Stimulated activated CD4-positive, alpha-beta T cell treated with anti-CD3 and anti-CD28 coated beads, Interleukin-15, amount 100 ng/mL, for 48 hours (primary cell): ENCODE measurements around the gene ARVCF.
A peak's percentile ranks its signal among the peaks of the same experiment; 100 is the strongest.

ENCODE experiments used
- DNase-seq, 2 donors: peaks; one replicate each; pipeline ENCODE4 v3.0.0-alpha.2; 2020; ENCODE audit warnings: low read depth in 2 of 2

ARVCF gene

DNA sequence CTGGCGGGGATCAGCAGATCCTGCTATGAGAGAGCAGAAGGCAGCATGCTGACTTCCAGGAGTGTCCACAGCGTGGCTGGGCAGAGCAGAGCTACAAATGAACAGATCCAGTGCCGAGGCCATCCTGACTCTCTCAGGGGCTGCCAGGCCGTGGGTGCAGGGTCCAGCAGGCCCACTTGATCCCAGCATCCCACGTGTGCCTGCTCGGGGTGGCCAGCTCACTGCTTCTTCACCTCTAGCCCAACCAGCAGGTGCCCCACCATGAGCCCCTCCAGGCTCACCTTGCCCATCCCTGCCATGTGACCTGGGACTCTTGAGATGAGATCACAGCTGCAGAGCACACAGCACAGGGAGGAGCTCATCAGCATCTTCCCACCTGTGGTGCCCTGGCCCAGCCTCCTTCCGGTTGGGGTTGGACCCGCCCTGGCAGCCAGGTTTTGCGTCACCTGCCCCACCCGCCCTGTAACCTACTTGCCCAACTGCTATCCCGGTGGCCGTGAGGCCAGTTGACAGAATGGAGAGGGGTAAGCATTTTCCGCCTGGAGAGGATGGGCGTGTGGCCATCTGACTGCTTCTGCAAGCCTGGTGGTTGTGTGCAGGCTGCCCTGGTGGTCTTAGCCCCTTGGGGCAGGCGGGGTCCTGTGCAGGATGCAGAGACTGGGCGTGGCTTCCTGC lies 15.2 kb upstream of the ARVCF start:
- no peak for DNase-seq

DNA sequence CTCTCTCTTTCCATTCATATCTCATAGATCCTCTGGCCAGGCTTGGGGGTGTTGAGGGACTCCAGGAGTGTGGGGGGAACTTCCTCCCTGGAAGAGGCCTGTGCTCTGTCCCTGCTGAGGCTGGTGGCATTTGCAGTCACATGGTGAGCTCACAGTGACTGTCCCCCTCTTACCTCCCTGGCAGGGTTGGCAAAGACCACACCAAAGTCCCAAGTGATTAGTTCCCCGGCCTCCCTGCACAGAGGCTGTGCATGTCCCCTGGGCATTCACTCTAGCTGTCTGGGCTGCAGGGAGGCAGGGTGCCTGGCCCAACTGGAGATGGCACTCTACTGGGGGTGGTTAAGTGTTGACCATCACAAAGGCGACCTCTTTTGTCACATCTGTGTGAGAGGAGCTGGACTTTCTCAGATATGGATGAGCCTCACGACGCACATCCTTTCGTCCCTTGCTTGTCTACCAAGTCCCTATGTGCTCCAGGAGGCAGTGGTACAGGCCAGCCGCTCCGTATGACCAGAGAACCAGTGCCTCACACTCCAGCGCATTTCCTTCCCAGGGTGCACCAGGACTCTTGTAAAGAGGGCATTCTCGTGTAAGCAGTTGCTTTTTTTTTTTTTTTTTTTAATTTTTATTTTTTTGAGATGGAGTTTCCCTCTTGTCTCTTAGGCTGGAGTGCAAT lies 13.1 kb upstream of the ARVCF start:
- no peak for DNase-seq

DNA sequence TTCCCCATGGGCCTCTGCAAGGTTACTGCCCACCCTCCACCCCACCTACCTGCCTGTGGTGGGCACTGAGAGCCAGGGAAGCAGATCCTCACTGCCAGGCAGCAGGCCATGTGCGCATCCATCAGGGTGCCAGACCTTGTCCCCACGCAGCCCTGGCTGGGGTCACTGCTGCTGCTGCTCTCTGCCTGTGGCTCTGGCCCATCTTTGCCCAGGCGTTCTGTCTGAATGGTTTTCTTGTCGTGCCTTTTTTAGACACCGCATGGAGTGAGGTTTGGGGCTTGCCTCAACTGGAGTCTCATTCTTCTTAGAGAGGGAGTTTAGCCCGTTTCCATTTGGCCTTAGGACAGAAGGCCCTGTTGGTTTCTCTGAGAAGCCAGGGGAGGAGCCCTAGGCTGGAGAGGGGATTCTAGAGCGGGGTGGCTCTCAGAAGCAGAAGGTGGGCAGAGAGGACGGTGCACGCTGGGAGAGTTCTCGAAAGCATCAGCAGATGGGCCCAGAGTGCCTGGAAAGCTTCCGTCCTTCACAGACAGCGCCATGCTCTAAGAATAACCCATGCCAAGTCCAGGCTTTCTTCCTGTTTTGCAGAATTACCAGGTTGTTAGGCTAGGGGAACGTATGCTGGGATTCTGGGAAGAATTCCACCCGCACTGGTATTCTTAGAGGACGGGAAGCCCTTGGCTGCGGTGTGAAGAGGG lies 12.4 kb upstream of the ARVCF start:
- no peak for DNase-seq

DNA sequence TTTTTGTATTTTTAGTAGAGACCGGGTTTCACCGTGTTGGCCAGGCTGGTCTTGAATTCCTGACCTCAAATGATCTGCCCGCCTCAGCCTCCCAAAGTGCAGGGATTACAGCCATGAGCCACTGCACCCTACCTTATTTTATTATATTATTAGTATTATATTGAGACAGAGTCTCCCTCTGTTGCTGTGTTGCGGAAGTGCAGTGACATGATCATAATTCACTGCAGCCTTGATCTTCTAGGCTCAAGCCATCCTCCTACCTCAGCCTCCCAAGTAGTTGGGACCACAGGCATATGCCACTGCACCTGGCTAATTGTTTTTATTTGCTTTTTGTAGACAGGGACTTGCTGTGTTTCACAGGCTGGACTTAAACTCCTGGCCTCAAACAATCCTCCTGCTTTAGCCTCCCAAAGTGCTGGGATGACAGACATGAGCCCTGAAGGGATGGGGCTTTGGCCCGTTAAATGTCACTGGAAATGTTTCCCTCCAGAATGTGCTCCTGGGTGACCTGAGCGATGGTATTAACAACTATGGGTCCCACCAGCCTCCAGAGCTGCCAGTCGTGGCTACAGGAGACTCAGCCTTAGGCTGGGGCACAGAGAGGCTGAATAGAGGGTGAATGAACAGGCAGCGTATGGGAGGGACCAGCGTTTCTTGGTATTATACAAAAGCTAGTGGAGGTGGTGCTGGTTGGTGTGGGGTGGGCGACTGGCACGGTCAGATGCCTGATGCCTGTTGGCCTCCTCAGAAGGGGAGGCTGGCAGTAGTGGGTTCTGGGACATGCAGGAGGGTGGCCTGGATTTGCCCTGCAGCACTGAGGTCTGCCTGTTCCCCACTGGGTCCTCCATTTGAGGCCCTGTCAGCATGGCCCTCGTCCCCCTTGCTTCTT lies 11.6 kb upstream of the ARVCF start:
- no peak for DNase-seq

DNA sequence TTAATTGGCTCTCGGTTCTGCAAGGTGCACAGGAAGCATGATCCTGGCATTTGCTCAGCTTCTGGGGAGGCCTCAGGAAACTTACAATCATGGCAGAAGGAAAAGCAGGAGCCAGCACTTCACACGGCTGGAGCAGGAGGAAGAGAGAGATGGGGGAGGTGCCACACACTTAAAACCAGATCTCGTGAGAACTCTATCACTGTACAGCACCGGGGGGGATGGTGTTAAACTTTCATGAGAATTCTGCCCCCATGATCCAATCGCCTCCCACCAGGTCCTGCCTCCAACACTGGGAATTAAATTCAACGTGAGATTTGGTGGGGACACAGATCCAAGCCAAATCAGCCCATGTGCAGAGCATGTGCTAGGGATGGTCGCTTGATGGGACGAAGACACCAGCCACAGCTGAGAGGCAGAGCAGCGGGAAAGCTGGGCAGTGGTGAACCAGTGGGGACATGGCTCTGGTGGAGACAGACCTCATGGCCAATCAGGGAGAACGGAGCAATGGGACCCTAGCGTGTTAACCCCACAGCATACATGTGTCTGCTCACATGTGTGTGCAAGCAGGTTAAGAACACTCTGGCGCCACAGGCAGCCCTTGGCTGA lies 10.5 kb upstream of the ARVCF start:
- no peak for DNase-seq

DNA sequence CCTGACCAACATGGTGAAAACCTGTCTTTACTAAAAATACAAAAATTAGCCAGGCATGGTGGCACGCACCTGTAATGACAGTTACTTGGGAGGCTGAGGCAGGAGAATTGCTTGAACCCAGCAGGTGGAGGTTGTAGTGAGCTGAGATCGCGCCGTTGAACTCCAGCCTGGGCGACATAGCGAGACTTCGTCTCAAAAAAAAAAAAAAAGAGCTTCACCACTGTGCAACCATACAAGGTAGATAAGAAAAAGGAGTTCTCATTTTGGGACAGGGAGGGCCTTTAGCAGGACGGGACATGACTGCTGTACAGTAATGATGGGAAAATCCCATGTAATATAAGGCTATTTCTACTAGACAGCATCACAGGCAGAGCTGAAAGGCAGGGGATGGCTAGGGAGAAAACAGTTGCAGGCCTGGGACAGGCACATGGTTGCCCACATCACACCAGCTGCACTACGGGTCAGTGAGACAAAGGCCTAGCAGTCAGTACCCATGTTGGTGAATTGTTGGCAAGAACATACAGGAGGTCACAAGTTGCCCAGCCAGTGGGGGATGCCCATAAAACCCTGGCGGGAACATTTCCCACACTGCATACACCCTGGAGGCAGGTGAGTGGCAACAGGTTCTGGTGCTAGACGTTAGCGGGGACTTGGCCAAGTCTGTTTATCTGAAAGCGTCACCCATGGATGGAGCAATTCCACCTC lies 9.7 kb upstream of the ARVCF start:
- DNase-seq: no peak

DNA sequence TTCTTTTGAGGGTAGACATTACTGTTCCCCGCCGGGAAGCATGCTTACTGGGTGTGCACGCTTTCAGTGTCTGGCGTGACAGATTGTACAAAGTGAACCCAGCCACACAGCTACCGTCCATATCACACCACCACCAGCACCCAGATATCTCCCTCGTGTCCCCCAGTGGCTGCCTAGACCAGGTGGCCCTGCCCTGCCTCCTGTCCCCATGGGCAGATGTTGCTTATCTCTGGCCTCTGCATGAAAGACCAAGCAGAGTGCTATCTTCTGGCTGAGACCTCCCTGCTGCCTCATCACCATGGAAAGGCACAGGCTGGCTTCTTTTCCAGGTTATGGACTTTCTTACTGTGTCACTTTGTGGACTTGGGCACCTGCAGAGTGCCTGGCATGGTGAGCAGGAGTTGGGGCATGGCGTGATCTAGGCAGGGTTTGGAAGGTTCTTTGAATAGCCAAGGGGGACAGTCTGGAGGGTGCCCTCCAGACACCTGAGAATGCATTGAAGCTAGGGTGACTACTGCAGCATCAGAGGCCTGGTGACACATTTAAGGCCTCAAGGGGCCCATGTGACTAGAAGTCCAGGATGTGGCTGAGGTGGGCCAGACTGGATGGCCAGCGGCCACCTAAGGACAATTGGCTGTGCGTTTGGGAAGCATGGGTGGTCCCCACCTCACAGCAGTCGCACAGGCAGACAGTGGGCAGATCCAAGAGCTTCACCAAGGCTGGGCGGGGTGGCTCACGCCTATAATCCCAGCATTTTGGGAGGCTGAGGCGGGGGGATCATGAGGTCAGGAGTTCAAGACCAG lies 9.0 kb upstream of the ARVCF start:
- no peak for DNase-seq

DNA sequence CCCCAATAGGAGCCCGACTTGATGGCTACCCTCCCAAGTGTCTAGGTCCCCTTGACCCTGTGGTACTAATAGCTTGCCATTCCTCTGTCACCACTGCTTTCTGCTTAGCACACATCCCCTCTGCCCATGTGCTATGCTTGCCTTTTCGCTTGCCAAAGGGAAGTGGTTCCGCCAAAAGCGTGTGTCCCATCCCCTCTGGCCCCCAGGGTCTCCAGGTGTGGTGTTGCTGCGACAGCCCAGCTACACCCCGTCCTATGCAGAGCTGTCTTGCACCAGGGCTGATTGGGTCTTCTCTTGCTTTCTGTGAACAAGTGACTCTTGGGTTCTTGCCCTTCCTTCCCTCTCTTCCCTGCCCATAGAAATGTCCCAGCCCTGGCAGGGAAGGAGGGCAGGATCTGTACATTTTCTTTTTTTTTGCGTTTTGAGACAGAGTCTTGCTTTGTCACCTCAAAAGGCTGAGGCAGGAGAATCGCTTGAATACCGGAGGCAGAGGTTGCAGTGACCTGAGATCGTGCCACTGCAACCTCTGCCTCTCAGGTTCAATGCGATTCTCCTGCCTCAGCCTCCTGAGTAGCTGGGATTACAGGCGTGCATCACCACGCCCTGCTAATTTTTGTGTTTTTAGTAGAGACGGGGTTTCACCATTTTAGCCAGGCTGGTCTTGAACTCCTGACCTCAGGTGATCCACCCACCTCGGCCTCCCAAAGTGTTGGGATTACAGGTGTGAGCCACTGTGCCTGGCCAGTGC lies 8.2 kb upstream of the ARVCF start:
- no peak for DNase-seq

DNA sequence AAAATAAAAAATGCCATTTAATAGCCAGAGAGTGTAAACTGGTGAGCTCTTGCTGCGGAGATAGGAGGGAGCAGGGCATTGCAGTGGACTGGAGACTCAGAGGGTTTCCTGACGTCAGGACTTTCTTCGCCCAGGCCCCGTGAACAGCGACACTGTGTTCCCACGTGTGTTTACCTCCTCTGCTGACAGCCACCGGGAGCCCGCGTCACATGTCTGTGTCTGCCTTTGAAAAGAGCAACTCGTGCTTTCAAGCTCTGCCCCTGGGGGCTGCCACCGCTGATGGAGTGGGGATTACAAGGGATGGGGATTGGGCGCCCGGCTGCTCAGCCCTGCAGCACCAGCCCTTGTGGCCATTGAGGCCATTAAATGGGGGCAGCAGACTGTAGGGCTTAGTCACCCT lies 7.6 kb upstream of the ARVCF start:
- no peak for DNase-seq

DNA sequence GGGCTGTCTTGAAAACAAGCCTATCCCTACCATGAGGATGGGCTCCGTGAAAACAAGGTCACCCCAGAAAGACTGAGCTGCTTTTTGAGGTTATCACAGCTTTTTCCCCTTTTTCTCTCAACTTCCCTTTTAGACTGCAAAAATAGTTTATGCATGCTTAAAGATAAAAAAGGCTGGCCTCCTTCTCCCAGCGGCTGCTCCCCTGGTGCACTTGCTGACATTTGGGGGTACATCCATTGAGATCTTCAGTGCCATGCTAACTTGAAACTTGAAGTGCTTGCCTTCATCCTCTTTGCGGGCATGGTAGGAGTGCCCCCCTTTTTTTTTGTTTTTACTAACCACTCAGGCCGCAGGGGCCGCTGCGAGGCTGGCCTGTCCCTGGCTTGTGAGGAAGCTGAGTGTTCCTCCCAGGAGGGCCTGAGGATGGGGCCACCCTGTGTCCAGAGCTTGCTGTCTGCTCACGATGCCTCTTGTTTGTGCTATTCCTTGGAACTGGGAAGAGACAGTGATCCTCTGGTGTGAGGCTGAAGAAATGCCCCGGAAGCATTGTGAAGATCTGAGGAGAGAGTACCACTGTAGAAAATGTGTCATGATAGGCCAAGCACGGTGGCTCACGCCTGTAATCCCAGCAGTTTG lies 6.5 kb upstream of the ARVCF start:
- DNase-seq: no peak

DNA sequence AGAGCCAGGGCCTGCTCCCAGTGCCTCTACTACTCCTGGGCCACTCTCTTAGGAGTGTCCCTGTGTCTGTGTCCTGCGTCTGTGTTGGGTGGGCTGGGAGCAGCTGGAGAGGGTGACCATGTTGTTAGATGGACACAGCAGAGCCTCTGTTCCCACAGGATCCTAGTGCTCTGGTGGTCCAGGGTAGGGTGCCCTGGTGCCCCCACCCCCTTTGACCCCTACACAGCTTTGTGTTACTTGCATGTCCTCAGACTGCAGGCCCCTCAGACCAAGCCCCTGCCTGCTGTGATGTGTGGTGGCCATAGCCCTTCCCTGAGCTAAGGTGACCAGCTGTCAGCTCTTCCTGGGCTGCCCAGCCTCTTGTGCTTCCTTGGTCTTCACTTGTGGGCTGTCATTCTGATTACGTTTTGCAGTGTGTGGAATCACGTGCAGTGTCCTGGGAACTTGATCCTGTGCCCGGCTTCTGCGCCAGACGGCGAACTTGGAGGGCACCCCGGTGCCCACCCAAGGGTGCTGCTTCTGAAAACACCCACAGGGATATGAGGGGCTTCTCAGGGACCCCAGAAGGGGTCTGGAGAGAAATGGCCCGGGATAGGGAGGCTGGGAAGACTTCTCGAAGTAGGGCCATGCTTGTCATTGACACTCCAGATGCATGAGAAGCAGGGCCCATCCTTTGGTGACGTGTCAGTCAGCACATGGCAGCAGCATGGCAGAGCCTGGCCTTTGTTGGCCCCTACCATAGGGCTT lies 5.8 kb upstream of the ARVCF start:
- no peak for DNase-seq

DNA sequence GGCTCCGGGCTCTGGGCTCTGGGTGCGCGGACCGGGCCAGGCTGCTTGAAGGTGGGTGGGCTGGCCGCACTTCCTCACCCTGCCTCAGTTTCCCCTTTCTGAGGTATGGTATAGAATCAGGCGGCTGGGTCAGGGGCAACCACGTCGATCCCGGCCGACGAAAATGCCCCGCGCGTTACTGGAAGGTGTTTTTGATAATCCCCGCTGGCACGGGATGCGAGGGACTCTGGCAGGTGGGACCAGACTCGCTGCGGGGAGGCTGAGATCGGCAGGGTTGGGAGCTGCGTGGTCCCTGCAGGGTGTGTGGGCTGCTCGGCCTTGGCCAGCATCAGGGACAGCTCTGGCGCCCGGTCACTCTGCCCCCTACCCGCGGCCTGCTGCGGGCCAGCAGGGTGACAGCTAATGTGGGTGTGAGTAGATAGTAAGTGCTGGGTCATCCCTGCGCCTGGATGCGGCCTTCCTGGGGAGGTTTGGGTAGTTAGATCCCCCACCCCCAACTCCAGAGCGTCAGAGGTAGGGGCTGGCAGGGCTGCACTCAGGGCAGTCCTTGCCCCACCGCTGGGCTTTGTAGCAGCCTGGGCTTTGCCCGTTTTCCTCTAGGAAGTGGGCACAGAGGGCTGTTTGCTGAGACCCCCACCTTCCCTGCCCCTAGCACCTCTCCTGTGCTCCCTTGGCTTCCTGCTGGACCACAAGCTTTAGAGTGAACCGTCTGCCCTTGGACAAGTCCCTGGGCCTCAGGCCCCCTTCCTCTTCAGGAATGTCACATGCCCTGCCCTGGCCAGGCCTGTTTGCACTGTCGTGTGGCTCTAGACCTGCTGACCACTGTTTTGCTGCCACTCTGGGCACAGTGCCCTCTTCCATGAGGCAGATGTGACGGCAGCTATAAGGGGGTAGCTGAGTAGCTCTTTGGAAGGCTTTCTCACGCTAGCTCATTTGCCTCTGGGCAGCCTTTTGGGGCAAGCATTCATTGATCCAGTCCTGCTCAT lies 4.9 kb upstream of the ARVCF start:
- DNase-seq: no peak

DNA sequence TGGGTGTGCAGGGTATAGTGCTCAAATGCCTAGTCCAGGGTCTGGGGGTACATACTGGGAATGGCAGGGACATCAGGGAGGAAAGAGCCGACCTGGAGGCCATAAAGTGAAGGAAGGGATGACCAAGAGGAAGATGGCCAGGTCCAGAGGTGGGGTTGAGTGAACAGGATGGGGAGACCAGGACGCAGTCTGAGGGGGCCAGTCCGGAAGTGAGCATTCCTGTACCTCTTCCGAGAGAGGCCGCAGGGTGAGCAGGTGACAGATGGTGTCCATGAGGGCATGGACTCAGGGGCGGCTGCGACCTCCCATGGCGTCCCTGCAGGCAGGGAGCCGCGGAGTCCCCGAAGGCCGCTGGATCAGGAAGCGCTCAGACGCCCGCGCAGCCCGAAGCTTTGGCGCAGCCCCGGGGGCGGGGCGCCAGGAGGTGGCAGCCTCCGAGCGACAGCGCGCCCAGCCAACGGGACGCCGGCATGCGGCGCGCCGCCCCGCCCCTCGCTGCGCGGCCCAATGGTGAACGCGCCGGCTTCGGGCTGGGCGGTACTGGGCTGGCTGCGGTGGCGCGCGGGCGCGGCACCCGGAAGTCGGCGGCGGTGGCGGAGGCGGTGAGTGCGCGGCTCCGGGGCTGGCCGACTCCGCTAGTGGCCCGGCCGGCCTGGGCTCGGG lies 4.0 kb upstream of the ARVCF start, which contains the start of gene TANGO2:
Gene TANGO2, plus strand, starts transcription at position 578 of the 663 bp plus-strand sequence. CDS start 15,689 bp downstream, outside the sequence.
- peak; percentile 79 to 91 for DNase-seq

DNA sequence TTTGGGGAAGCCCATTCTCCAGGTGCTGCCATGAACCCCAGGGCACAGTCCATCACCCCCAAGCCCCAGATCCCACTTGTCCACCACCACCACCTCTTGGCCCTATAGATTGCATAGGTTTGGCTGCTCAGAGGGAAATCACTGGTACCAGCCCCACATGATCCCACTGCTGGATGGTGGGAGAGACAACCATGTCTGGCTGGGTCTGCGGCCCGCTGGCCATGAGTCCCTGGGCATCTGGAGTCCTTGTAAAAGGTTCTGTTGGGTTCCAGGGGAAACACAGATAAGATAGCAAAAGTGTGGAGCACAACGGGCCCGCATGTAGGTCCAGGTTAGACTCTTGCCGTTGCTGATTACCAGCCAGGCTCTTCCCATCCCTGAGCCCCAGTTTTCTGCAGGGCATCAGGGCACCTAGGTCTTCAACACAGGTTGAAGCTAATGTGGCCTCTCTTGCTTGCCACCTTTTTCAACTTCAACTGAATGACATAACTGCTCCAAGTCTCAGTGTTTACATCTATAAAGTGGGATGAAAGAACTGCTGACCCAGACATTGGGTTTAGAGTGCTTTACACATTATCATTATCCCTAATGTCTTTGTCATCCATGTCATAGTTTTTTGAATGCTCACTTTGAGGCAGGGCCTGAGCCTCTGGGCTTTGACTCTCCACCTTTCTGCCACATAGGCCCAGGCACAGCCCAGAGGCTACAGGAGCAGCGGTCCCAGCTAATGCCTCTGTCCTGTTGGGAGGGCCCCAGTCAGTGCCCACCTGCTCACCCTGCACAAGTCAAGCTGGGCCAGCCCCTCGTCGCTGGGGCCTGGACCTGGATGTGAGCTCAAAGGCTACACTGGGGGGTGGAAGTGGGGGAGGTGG lies 3.3 kb upstream of the ARVCF start:
- no peak for DNase-seq

DNA sequence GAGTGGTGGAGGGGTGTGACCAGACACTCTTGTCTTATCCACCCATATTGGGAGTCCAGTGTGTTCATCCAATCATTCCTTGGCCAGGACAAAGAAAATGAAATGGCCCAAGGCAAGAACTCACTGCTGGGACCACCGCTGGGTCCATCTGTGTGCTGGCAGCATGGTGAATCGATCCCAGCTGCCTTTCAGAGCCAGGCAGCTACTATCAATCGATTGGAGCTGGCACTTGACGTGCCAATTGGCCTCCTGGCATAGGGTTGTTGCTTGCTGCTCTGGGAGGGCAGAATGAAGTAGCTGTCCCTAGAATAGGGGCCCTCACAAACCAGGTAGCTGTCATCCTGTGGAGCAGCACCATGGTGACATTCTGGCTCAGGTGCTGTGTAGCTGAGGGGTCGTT lies 1.4 kb upstream of the ARVCF start:
- no peak for DNase-seq

DNA sequence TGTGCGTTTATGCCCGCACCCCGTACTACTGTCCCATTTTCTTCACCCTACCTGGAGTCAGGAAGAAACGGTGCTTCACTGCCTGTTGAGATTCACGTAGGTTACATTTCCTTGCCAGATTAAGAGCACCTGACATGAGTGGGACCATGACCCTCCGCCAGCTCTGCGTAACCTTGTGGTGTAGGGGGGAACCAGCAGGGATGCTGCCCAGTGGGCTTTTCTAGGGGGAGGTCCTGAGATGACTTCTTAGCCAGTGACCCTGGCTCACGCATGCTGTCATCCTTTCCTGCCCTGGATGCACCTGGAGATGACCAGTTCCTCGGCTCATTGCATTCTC lies 967 bp upstream of the ARVCF start:
- DNase-seq: no peak
